Mesenchymal stem cell (in vitro differentiated cells and primary cell): ENCODE data around the gene HIPK3.
A peak's percentile ranks its signal among the peaks of the same experiment; 100 is the strongest.

ENCODE experiments used
- DNase-seq: peaks from one replicate; pipeline ENCODE4 v3.0.0-alpha.2; 2013
- H2AFZ ChIP-seq: one replicate; pipeline ENCODE4 v1.6.1; 2013; ENCODE audit warnings: low read depth, mild to moderate bottlenecking, control low read depth, inconsistent platforms, low read length, moderate library complexity
- H2AK5ac ChIP-seq: 2 replicates; pipeline ENCODE4 v1.6.1; 2013; ENCODE audit warnings: low read length, moderate library complexity, mild to moderate bottlenecking, inconsistent platforms; ENCODE audit not compliant: severe bottlenecking
- H2BK120ac ChIP-seq: one replicate; pipeline ENCODE4 v1.6.1; 2013; ENCODE audit warnings: low read depth, mild to moderate bottlenecking, inconsistent platforms, low read length, moderate library complexity
- H2BK12ac ChIP-seq, 2 experiments: one replicate each; pipeline ENCODE4 v1.6.1; 2013; ENCODE audit warnings: inconsistent platforms in 2 of 2, low read length in 2 of 2, mild to moderate bottlenecking in 2 of 2, moderate library complexity in 2 of 2, control low read depth in 1 of 2
- H2BK15ac ChIP-seq: one replicate; pipeline ENCODE4 v1.6.1; 2013; ENCODE audit warnings: mild to moderate bottlenecking, low read depth, inconsistent platforms; ENCODE audit not compliant: poor library complexity, severe bottlenecking
- H2BK5ac ChIP-seq: 2 replicates; pipeline ENCODE4 v1.6.1; 2013; ENCODE audit warnings: low read depth, mild to moderate bottlenecking, low read length, control low read depth, inconsistent platforms; ENCODE audit not compliant: poor library complexity, severe bottlenecking
- H3K14ac ChIP-seq, 2 experiments: one replicate each; pipeline ENCODE4 v1.6.1; 2013; ENCODE audit warnings: inconsistent platforms in 2 of 2, low read length in 2 of 2, control low read depth in 1 of 2, mild to moderate bottlenecking in 1 of 2, moderate library complexity in 1 of 2
- H3K18ac ChIP-seq, 2 experiments: one replicate each; pipeline ENCODE4 v1.6.1; 2013; ENCODE audit warnings: inconsistent platforms in 2 of 2, low read length in 2 of 2, control low read depth in 1 of 2, low read depth in 1 of 2, mild to moderate bottlenecking in 1 of 2
- H3K23ac ChIP-seq, 2 experiments: one replicate each; pipeline ENCODE4 v1.6.1; 2013; ENCODE audit warnings: inconsistent platforms in 2 of 2, low read length in 2 of 2, mild to moderate bottlenecking in 2 of 2, moderate library complexity in 2 of 2, control low read depth in 1 of 2
- H3K27ac ChIP-seq: 2 replicates; pipeline ENCODE4 v1.5.1; 2013; ENCODE audit warnings: mild to moderate bottlenecking, moderate library complexity, low read length, control low read depth, inconsistent platforms; ENCODE audit not compliant: poor library complexity, severe bottlenecking
- H3K27me3 ChIP-seq, 2 experiments: 2 replicates each; pipeline versions ENCODE4 v1.6.1 to v1.7.0; 2013; ENCODE audit warnings: low read length in 2 of 2, mild to moderate bottlenecking in 2 of 2, moderate library complexity in 2 of 2, control low read depth in 1 of 2, inconsistent platforms in 1 of 2; ENCODE audit not compliant: control insufficient read depth in 1 of 2, insufficient read depth in 1 of 2
- H3K36me3 ChIP-seq, 2 experiments: 2 replicates each; pipeline versions ENCODE4 v1.6.1 to v1.7.0; 2013; ENCODE audit warnings: low read length in 2 of 2, control low read depth in 1 of 2, inconsistent platforms in 1 of 2, low read depth in 1 of 2, mild to moderate bottlenecking in 1 of 2; ENCODE audit not compliant: insufficient read depth in 2 of 2, control insufficient read depth in 1 of 2
- H3K4ac ChIP-seq, 2 experiments: one replicate each; pipeline ENCODE4 v1.6.1; 2013; ENCODE audit warnings: inconsistent platforms in 2 of 2, low read length in 2 of 2, mild to moderate bottlenecking in 2 of 2, moderate library complexity in 2 of 2, control low read depth in 1 of 2, low read depth in 1 of 2
- H3K4me1 ChIP-seq: 2 replicates; pipeline ENCODE4 v1.6.1; 2013; ENCODE audit warnings: low read depth, low read length, control low read depth; ENCODE audit not compliant: control insufficient read depth, insufficient read depth
- H3K4me2 ChIP-seq: 2 replicates; pipeline ENCODE4 v1.6.1; 2013; ENCODE audit warnings: low read length, mild to moderate bottlenecking, inconsistent platforms; ENCODE audit not compliant: poor library complexity, severe bottlenecking
- H3K4me3 ChIP-seq, 2 experiments: 2 replicates each; pipeline versions ENCODE4 v1.5.1 to v1.7.0; 2013; ENCODE audit warnings: low read length in 2 of 2, mild to moderate bottlenecking in 2 of 2, control low read depth in 1 of 2, low read depth in 1 of 2; ENCODE audit not compliant: insufficient read depth in 1 of 2
- H3K79me1 ChIP-seq: replicated peaks from 2 replicates; pipeline ENCODE4 v1.6.1; 2013; ENCODE audit warnings: mild to moderate bottlenecking, control low read depth, low read length, inconsistent platforms; ENCODE audit not compliant: poor library complexity, severe bottlenecking
- H3K9ac ChIP-seq: 2 replicates; pipeline ENCODE4 v1.7.0; 2013; ENCODE audit warnings: mild to moderate bottlenecking, low read length, moderate library complexity
- H3K9me3 ChIP-seq: 2 replicates; pipeline ENCODE4 v1.7.0; 2013; ENCODE audit warnings: mild to moderate bottlenecking, low read length; ENCODE audit not compliant: control insufficient read depth
- H4K8ac ChIP-seq: one replicate; pipeline ENCODE4 v1.6.1; 2013; ENCODE audit warnings: inconsistent platforms, mild to moderate bottlenecking, low read length, moderate library complexity
- H4K91ac ChIP-seq: one replicate; pipeline ENCODE4 v1.6.1; 2013; ENCODE audit warnings: mild to moderate bottlenecking, low read length, inconsistent platforms
- WGBS: methylation state at CpG from one replicate; pipeline ENCODE4 v1.1.7; 2013; ENCODE audit warnings: mixed read lengths; 5-methylcytosine and 5-hydroxymethylcytosine counted together

The HIPK3 gene

GRCh38 chr11:33256031-33256812, 959 bp upstream of the HIPK3 start:
- DNase-seq, result no peak
- H3K4me3 ChIP-seq, result peak overlapping the region in 1 of 2 experiments; percentile 91
- no peaks in the 10 kb centered on the region for H3K4me1 ChIP-seq
- H2BK12ac ChIP-seq, result no peak overlapping the region
- no peaks in the 10 kb centered on the region for H3K27me3 ChIP-seq
- no peaks in the 10 kb centered on the region for H3K9me3 ChIP-seq
- no peak overlapping the region for H3K14ac ChIP-seq
- peak overlapping the region; percentile 54 for H2AK5ac ChIP-seq
- 52% methylated on average over 6 of the region's 12 CpGs for WGBS
- H3K18ac ChIP-seq, result peak overlapping the region; percentile 62 to 69
- no peaks in the 10 kb centered on the region for H3K36me3 ChIP-seq
- H3K79me1 ChIP-seq, result no peaks in the 10 kb centered on the region
- no peak overlapping the region for H2BK15ac ChIP-seq
- no peak overlapping the region for H2BK120ac ChIP-seq
- H3K27ac ChIP-seq, result peak overlapping the region; percentile 87
- no peak overlapping the region for H4K91ac ChIP-seq
- H3K4ac ChIP-seq, result no peak overlapping the region
- no peak overlapping the region for H3K23ac ChIP-seq
- peak overlapping the region; percentile 71 for H3K4me2 ChIP-seq
- no peak overlapping the region for H2AFZ ChIP-seq
- H4K8ac ChIP-seq, result no peak overlapping the region
- H2BK5ac ChIP-seq, result no peak overlapping the region
- peak overlapping the region; percentile 99 for H3K9ac ChIP-seq

- no peak overlapping the region for H4K91ac ChIP-seq
- H3K14ac ChIP-seq, result peak overlapping the region in 1 of 2 experiments; percentile 80
- H3K4ac ChIP-seq, result peak overlapping the region in 1 of 2 experiments; percentile 80
- H3K27me3 ChIP-seq, result no peaks in the 10 kb centered on the region
- peak overlapping the region; percentile 82 to 91 for H3K4me3 ChIP-seq
- H2BK15ac ChIP-seq, result peak overlapping the region; percentile 66
- DNase-seq, result no peak
- 2% methylated on average over 16 of the region's 16 CpGs for WGBS
- H2BK120ac ChIP-seq, result no peak overlapping the region
- no peak overlapping the region for H2AK5ac ChIP-seq
- H3K23ac ChIP-seq, result no peak overlapping the region
- peak overlapping the region; percentile 79 for H2BK5ac ChIP-seq
- no peaks in the 10 kb centered on the region for H3K36me3 ChIP-seq
- peak overlapping the region; percentile 99 for H3K9ac ChIP-seq
- H3K4me2 ChIP-seq, result peak overlapping the region; percentile 71
- peak overlapping the region; percentile 62 to 69 for H3K18ac ChIP-seq
- H3K9me3 ChIP-seq, result no peaks in the 10 kb centered on the region
- no peaks in the 10 kb centered on the region for H3K4me1 ChIP-seq
- H3K79me1 ChIP-seq, result no peaks in the 10 kb centered on the region
- no peak overlapping the region for H2BK12ac ChIP-seq
- no peak overlapping the region for H2AFZ ChIP-seq
- H3K27ac ChIP-seq, result peak overlapping the region; percentile 87
- no peak overlapping the region for H4K8ac ChIP-seq
These were observed 395 bp upstream of the HIPK3 start for GRCh38 chr11:33256813-33257159.

GRCh38 chr11:33257897-33258630, 883 bp downstream of the HIPK3 start:
- Histone ChIP-seq H2BK5ac (peak overlapping the region; percentile 98), H3K79me1 (no peaks in the 10 kb centered on the region), H3K23ac (peak overlapping the region; percentile 25 to 98), H2AK5ac (peak overlapping the region; percentile 63), H3K4ac (peak overlapping the region; percentile 96 to 100), H3K4me2 (peak overlapping the region; percentile 83), H4K91ac (peak overlapping the region; percentile 100), H3K9ac (peak overlapping the region; percentile 99), H3K27ac (peak overlapping the region; percentile 94), H3K36me3 (no peaks in the 10 kb centered on the region), H4K8ac (peak overlapping the region; percentile 100), H2BK15ac (peak overlapping the region; percentile 98), H3K4me3 (peak overlapping the region; percentile 82 to 91), H3K4me1 (no peaks in the 10 kb centered on the region), H3K9me3 (no peaks in the 10 kb centered on the region), H3K27me3 (no peaks in the 10 kb centered on the region), H3K18ac (peak overlapping the region; percentile 99 to 100), H2AFZ (peak overlapping the region; percentile 85), H2BK120ac (peak overlapping the region; percentile 100), H2BK12ac (peak overlapping the region; percentile 86 to 98), H3K14ac (peak overlapping the region; percentile 93 to 100)
- peak; percentile 93 for DNase-seq
- under 1% methylated on average over 72 of the region's 83 CpGs for WGBS

- peak overlapping the region in 1 of 2 experiments; percentile 93 for H3K14ac ChIP-seq
- no peaks in the 10 kb centered on the region for H3K4me1 ChIP-seq
- H3K36me3 ChIP-seq, result no peaks in the 10 kb centered on the region
- DNase-seq, result no peak
- no peak overlapping the region for H2AFZ ChIP-seq
- peak overlapping the region; percentile 85 for H4K8ac ChIP-seq
- peak overlapping the region; percentile 82 to 91 for H3K4me3 ChIP-seq
- no peaks in the 10 kb centered on the region for H3K79me1 ChIP-seq
- peak overlapping the region; percentile 88 to 100 for H3K18ac ChIP-seq
- H3K27me3 ChIP-seq, result no peaks in the 10 kb centered on the region
- no peak overlapping the region for H2AK5ac ChIP-seq
- peak overlapping the region; percentile 83 for H3K4me2 ChIP-seq
- peak overlapping the region; percentile 99 for H3K9ac ChIP-seq
- H2BK15ac ChIP-seq, result no peak overlapping the region
- no peaks in the 10 kb centered on the region for H3K9me3 ChIP-seq
- H2BK12ac ChIP-seq, result peak overlapping the region in 1 of 2 experiments; percentile 31
- H3K4ac ChIP-seq, result peak overlapping the region in 1 of 2 experiments; percentile 67
- no peak overlapping the region for H2BK5ac ChIP-seq
- H4K91ac ChIP-seq, result peak overlapping the region; percentile 18
- H3K23ac ChIP-seq, result peak overlapping the region in 1 of 2 experiments; percentile 93
- H2BK120ac ChIP-seq, result no peak overlapping the region
- H3K27ac ChIP-seq, result peak overlapping the region; percentile 72
- WGBS, result 0% methylated on average over 10 of the region's 14 CpGs
These were observed 1.5 kb downstream of the HIPK3 start for GRCh38 chr11:33258631-33259205.
